T-helper 1 cell treated with Interleukin-12 subunit alpha and Interleukin-12 subunit beta and Interleukin-4 antibody, amounts not matched to agents 30 μg/mL and 1 μg/mL, for 36 hours (primary cell): ENCODE data around the gene PPP1R37.
A peak's percentile ranks its signal among the peaks of the same experiment; 100 is the strongest.
"Not testable (repeated sequence)": the region's sequence is repeated elsewhere in the genome, so short reads cannot be mapped to it uniquely, and the experiment has no call there.

Experiments
- H3K27ac Mint-ChIP-seq: one replicate; pipeline ENCODE4 v1.8.0; 2021; ENCODE audit warnings: mild to moderate bottlenecking, mixed read lengths
- H3K27me3 Mint-ChIP-seq: one replicate; pipeline ENCODE4 v1.8.0; 2021; ENCODE audit warnings: low read depth, mixed read lengths
- H3K36me3 Mint-ChIP-seq: one replicate; pipeline ENCODE4 v1.8.0; 2021; ENCODE audit warnings: low read depth, mixed read lengths
- H3K4me1 Mint-ChIP-seq: one replicate; pipeline ENCODE4 v1.8.0; 2021; ENCODE audit warnings: low read depth, mixed read lengths
- H3K4me3 Mint-ChIP-seq: one replicate; pipeline ENCODE4 v1.8.0; 2021; ENCODE audit warnings: mild to moderate bottlenecking, moderate library complexity, mixed read lengths
- H3K9me3 Mint-ChIP-seq: one replicate; pipeline ENCODE4 v1.8.0; 2021; ENCODE audit warnings: mixed read lengths

Gene PPP1R37

GRCh38 chr19:45110851-45111266 is 17.9 kb downstream of the PPP1R37 start:
- H3K27ac Mint-ChIP-seq: no peak overlapping the region
- no peak overlapping the region for H3K4me3 Mint-ChIP-seq
- H3K27me3 Mint-ChIP-seq: no peaks in the 10 kb centered on the region

GRCh38 chr19:45112111-45112827 is 19.3 kb downstream of the PPP1R37 start:
- Mint-ChIP-seq H3K27me3 (no peaks in the 10 kb centered on the region), H3K4me3 (no peak overlapping the region), H3K4me1 (peaks cover 20% of the 10 kb centered on the region), H3K36me3 (no peaks in the 10 kb centered on the region), H3K27ac (no peak overlapping the region), H3K9me3 (no peaks in the 10 kb centered on the region)

More at GRCh38 chr19:45110851-45111266, 17.9 kb downstream of the PPP1R37 start:
- no peaks in the 10 kb centered on the region for H3K9me3 Mint-ChIP-seq
- peaks cover 12% of the 10 kb centered on the region for H3K4me1 Mint-ChIP-seq
- no peaks in the 10 kb centered on the region for H3K36me3 Mint-ChIP-seq

GRCh38 chr19:45113628-45114027 is 20.6 kb downstream of the PPP1R37 start:
- no peak overlapping the region for H3K4me3 Mint-ChIP-seq
- H3K27ac Mint-ChIP-seq: no peak overlapping the region
- H3K36me3 Mint-ChIP-seq: no peaks in the 10 kb centered on the region
- no peaks in the 10 kb centered on the region for H3K27me3 Mint-ChIP-seq
- H3K9me3 Mint-ChIP-seq: no peaks in the 10 kb centered on the region
- H3K4me1 Mint-ChIP-seq: peaks cover 28% of the 10 kb centered on the region

DNA sequence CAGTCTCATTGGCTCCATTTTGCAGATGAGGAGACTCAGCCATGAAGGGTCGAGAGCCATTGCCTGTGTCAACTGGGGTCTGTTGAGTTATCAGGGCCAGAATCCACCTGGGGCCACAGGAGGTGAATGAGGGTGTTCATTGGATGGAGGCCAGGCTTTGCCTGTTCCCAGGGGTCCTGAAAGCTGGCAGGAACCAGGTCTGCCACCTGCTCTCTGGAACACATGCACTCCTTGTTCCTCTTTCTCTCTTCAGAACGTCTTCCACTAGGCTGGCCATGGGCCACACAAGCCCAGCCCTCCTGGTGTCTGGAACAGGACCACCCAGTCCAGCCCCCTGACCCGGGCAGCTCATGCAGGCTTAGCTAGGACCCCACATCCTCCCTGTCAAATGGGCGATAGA is 21.1 kb downstream of the PPP1R37 start:
- Mint-ChIP-seq H3K36me3 (no peaks in the 10 kb centered on the region), H3K4me3 (no peak overlapping the region), H3K27ac (no peak overlapping the region), H3K9me3 (no peaks in the 10 kb centered on the region), H3K27me3 (no peaks in the 10 kb centered on the region), H3K4me1 (peaks cover 29% of the 10 kb centered on the region)

- H3K36me3 Mint-ChIP-seq: no peaks in the 10 kb centered on the region
- no peaks in the 10 kb centered on the region for H3K9me3 Mint-ChIP-seq
- peaks cover 28% of the 10 kb centered on the region for H3K4me1 Mint-ChIP-seq
- no peak overlapping the region for H3K4me3 Mint-ChIP-seq
- H3K27me3 Mint-ChIP-seq: no peaks in the 10 kb centered on the region
- H3K27ac Mint-ChIP-seq: no peak overlapping the region
Observed at GRCh38 chr19:45115809-45116615, 23.0 kb downstream of the PPP1R37 start.

DNA sequence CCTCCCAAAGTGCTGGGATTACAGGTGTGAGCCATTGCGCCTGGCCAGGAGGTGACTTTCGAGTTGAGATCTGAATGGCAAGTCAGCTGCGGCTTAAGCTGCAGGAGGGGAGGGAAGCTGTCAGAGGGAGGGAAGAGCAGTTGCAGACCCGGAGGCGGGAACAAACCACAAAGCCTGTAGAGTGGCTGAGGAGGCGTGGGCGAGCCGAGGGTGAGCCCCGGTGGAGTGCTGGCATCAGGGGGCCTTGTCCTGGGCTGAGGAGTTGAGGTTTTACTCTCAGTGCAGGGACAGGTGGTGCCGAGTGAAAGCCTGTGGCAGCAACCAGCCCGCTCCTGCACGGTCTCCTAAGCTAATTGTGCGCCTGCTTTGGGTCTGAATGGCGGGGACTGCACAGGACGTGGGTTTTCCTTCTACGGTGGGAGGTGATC is 24.2 kb downstream of the PPP1R37 start:
- Mint-ChIP-seq H3K27me3 (no peaks in the 10 kb centered on the region), H3K9me3 (no peaks in the 10 kb centered on the region), H3K36me3 (no peaks in the 10 kb centered on the region), H3K4me3 (no peak overlapping the region), H3K27ac (peak overlapping the region; percentile 68), H3K4me1 (peaks cover 30% of the 10 kb centered on the region)

GRCh38 chr19:45117671-45118070 is 24.7 kb downstream of the PPP1R37 start:
- Mint-ChIP-seq H3K4me3 (no peak overlapping the region), H3K36me3 (no peaks in the 10 kb centered on the region), H3K4me1 (peaks cover 30% of the 10 kb centered on the region), H3K27me3 (no peaks in the 10 kb centered on the region), H3K27ac (no peak overlapping the region), H3K9me3 (no peaks in the 10 kb centered on the region)

DNA sequence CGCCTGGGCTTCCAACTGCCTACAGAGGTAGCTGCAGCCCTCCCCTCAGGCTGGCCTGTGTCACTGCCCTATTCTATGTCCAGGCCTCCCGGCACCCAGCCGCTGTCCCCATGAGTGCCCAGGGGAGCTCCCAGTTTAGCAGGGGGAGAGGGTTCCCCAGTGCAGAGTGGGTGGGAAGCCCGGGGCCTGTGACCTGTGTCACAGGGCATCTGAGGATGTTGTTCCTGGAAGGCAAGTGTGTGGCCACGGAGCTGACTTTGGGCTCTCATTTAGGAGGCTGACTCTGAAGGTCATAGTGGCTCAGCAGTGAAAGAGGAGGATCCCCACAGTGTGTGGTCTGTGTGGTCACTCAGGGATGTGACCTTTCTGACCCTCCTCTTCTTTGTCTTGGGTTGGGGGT is 25.1 kb downstream of the PPP1R37 start:
- Mint-ChIP-seq H3K9me3 (no peaks in the 10 kb centered on the region), H3K4me3 (no peak overlapping the region), H3K27ac (no peak overlapping the region), H3K27me3 (no peaks in the 10 kb centered on the region), H3K36me3 (no peaks in the 10 kb centered on the region), H3K4me1 (peaks cover 30% of the 10 kb centered on the region)

DNA sequence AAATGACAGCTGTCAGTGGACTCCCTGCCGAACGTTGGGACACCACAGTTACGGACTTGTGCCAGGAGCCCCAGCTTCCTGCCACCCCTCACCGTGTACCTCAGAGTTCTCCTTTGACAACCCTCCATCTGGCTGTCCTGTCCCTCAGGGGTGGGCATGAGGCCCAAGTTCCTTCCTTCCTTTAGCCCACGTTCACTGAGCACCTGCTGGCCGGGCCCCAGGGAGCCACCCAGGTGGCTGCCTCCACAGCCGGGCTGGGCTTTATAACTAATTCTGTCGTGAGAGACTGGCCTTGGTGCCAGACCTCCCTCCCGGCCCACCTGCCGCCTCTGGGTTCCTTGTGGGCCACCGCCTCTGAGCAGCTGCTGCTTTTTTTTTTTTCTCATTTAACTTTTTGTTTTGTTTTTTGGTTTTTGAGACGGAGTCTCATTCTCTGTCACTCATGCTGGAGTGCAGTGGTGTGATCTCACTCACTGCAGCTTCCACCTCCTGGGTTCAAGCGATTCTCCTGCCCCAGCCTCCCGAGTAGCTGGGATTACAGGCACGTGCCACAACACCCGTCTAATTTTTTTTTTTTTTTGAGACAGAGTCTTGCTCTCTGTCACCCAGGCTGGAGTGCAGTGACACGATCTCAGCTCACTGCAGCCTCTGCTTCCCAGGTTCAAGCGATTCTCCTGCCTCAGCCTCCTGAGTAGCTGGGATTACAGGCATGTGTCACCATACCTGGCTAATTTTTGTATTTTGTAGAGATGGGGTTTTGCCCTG is 25.8 kb downstream of the PPP1R37 start:
- not testable (repeated sequence) for H3K36me3 Mint-ChIP-seq, H3K9me3 Mint-ChIP-seq, H3K27me3 Mint-ChIP-seq, H3K4me3 Mint-ChIP-seq
- Mint-ChIP-seq H3K4me1 (peaks cover 30% of the 10 kb centered on the region), H3K27ac (peak overlapping the region; percentile 55)

DNA sequence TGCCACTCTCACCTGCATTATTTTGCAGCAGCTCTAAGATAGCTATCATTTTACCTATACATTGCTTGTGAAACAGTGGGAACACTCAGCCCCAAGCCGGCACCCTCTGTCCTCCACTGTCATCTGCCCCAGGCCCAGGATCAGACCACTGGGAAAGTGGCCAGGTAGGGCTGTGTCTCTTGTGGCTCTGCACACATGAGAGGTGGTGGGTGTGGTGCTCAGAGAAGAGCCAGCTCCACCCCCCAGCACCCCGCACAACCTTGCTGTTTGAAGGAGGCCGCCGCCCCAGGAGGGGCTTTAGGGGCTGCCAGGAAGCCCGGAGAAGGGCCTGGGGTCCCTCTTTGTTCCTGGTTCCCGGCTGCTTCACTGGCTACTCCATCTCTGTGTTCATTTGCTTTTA is 26.6 kb downstream of the PPP1R37 start:
- Mint-ChIP-seq H3K36me3 (no peaks in the 10 kb centered on the region), H3K27ac (no peak overlapping the region), H3K9me3 (no peaks in the 10 kb centered on the region)

DNA sequence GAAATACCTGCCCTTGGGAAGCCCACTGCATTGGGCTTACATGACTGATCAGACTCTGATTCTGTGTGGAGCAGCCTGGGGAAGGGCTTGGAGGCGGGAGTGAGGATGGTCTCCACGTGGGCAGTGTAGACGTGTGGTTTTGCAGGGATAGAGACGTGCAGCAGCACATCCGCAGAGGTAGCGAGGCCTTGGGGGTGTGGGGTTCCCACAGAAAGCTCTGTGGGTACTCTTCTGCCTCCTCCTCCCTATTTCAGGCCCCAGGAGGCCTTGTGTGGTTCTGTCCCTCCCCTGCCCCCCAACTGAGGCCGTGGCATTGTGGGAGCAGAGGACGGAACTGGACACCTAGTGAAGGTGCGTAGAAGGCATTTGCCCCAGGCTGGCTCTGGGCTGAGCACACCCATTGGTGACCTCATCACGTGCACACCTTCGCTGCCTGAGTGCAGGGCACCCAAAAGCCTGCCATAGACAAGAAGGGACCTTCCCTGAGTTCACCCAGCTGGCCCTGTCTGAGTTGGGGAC is 28.9 kb downstream of the PPP1R37 start:
- Mint-ChIP-seq H3K27ac (peak overlapping the region; percentile 2), H3K36me3 (no peaks in the 10 kb centered on the region), H3K4me1 (peaks cover 21% of the 10 kb centered on the region), H3K4me3 (no peak overlapping the region), H3K27me3 (no peaks in the 10 kb centered on the region), H3K9me3 (no peaks in the 10 kb centered on the region)

More for the DNA sequence above, 26.6 kb downstream of the PPP1R37 start:
- H3K4me3 Mint-ChIP-seq: no peak overlapping the region
- H3K4me1 Mint-ChIP-seq: peaks cover 30% of the 10 kb centered on the region
- no peaks in the 10 kb centered on the region for H3K27me3 Mint-ChIP-seq

DNA sequence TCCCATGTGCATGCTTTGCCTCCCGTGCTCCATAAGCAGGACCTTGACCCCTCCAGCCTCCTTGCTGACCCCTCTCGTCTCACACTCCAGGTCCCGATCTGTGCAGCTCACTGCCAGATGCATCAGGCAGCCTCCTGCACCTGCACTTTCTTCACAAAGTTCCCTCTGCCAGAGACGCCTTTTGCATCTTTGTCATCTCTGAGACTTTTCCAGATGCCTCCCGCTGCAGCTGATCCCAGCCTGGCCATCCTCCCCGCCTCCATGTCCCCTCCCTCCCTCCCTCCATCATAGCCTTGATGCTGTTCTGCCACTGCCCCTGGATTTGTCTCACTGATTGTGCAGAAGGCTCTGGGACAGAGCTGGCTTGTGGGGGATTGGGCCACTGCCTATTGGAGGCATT is 29.9 kb downstream of the PPP1R37 start:
- Mint-ChIP-seq H3K4me3 (no peak overlapping the region), H3K4me1 (peaks cover 15% of the 10 kb centered on the region), H3K27ac (no peak overlapping the region), H3K9me3 (no peaks in the 10 kb centered on the region), H3K36me3 (no peaks in the 10 kb centered on the region), H3K27me3 (no peaks in the 10 kb centered on the region)

DNA sequence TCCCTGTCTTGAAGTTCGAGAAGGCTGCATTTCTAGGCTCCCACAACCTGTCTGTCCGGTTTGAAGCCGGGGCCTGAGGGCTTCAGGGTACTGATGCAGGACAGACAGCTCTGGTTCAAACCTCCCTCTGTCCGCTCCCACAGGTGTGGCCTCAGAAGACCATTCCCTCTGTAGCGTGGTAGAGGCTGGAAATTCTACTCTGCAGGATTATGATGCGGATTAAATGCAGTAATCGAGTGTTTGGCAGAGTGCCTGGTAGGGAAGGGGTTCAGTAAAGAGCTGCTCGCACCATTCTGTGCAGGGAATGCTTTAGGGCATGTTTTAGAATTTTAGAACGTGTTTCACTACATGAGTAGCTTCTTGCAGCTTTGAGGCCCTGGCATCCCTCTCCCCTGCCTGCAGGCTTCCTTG is 30.5 kb downstream of the PPP1R37 start:
- Mint-ChIP-seq H3K27ac (no peak overlapping the region), H3K27me3 (no peaks in the 10 kb centered on the region), H3K4me1 (peaks cover 10% of the 10 kb centered on the region)

DNA sequence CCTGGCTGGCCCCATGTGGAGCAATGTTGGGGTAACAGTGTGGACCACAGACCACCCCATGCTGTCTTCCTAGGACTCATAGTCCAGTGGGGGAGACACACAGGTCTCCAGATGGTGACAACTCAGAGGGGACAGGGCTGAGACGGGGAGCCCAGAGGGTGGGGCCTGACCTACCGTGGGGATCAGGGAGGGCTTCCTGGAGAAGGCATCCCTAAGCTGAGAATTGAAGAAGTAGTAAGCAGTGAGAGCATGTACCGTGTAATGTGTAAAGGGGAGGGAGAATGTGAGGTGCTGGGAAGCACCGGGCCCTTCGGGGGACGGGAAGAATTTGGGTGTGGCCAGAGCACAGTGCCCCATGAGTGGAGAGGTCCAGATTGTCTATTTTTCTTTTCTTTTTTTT is 31.0 kb downstream of the PPP1R37 start:
- Mint-ChIP-seq H3K9me3 (no peaks in the 10 kb centered on the region), H3K36me3 (no peaks in the 10 kb centered on the region), H3K4me3 (no peak overlapping the region), H3K27ac (no peak overlapping the region), H3K4me1 (peaks cover 6% of the 10 kb centered on the region), H3K27me3 (no peaks in the 10 kb centered on the region)

More for the DNA sequence above, 30.5 kb downstream of the PPP1R37 start:
- H3K36me3 Mint-ChIP-seq: no peaks in the 10 kb centered on the region
- H3K9me3 Mint-ChIP-seq: no peaks in the 10 kb centered on the region
- H3K4me3 Mint-ChIP-seq: no peak overlapping the region
